Heart left ventricle (tissue), 16 donors: ENCODE measurements around the gene PDAP1. TPM values are rescaled to one million over a fixed set of nuclear protein-coding genes. Genes with fewer than 3 reads are reported as not detected.
A peak's percentile ranks its signal among the peaks of the same experiment; 100 is the strongest.

ENCODE experiments used
- ATAC-seq, 4 donors: fragments of 200-7000 bp; cut with Tn5 transposase; one replicate each; pipeline ENCODE4 v1.9.1; 2020 to 2022; ENCODE audit warnings: moderate library complexity in 4 of 4, mild to moderate bottlenecking in 3 of 4, moderate number of reproducible peaks in 1 of 4
- DNase-seq, 5 donors: peaks; one replicate each; pipeline ENCODE4 v3.0.0-alpha.2; 2020
- H3K27ac ChIP-seq, 12 donors: fragments of 200-600 bp; sonication (generic) in 4 of 12; one replicate each; pipeline versions ENCODE4 v1.5.0 to v1.8.0; 2016 to 2022; ENCODE audit warnings: mild to moderate bottlenecking in 2 of 12
- H3K27me3 ChIP-seq, 9 donors: fragments of 200-600 bp; sonication (generic) in 2 of 9; one replicate each; pipeline versions ENCODE4 v1.5.1 to v1.8.0; 2016 to 2022; ENCODE audit warnings: mild to moderate bottlenecking in 3 of 9
- H3K36me3 ChIP-seq, 9 donors: fragments of 200-600 bp; sonication (generic) in 2 of 9; one replicate each; pipeline versions ENCODE4 v1.5.0 to v1.8.0; 2018 to 2022; ENCODE audit warnings: mild to moderate bottlenecking in 2 of 9
- H3K4me1 ChIP-seq, 12 donors: fragments of 200-600 bp; sonication (generic) in 4 of 12; one replicate each; pipeline versions ENCODE4 v1.5.0 to v1.8.0; 2016 to 2022; ENCODE audit warnings: mild to moderate bottlenecking in 3 of 12
- H3K4me3 ChIP-seq, 12 donors: fragments of 200-600 bp; sonication (generic) in 4 of 12; one replicate each; pipeline versions ENCODE4 v1.5.0 to v1.8.0; 2017 to 2022; ENCODE audit warnings: mild to moderate bottlenecking in 9 of 12, moderate library complexity in 4 of 12
- H3K9me3 ChIP-seq, 12 donors: fragments of 200-600 bp; sonication (generic) in 4 of 12; one replicate each; pipeline versions ENCODE4 v1.5.0 to v1.8.0; 2016 to 2022; ENCODE audit warnings: mild to moderate bottlenecking in 1 of 12
- POLR2A ChIP-seq, 2 donors: fragments of 450-650 bp; IDR thresholded peaks; one replicate each; pipeline ENCODE4 v1.6.1; 2017; ENCODE audit warnings: antibody characterized with exemption in 2 of 2, mild to moderate bottlenecking in 2 of 2, moderate library complexity in 2 of 2
- WGBS, 4 donors: extraction: QIAGEN DNeasy Blood & Tissue Kit in 2 of 4; methylation state at CpG; one replicate each; pipeline versions ENCODE4 v1.1.5 to v1.1.7; 2013 to 2018; 5-methylcytosine and 5-hydroxymethylcytosine counted together
- intact Hi-C, 10 donors: fragments of 100-400 bp; cut with DNase I; formaldehyde crosslinking; loops; one replicate each; pipeline versions ENCODE4 v1.11.1 to v1.14.2; 2022
- polyA plus RNA-seq, 2 donors: library from polyadenylated mRNA; stranded (reverse); fragments of 200-250 nt; gene quantifications; one replicate each; pipeline ENCODE4 v1.2.3, GENCODE V29; 2013
- total RNA-seq, 9 donors: library from RNA; depleted of rRNA in 2 of 9; stranded (reverse); fragments of >200 nt in 2 of 9; fragmentation: NEBNext Ultra II Directional in 3 of 9; extraction: Animal tissue kit (Norgen Biotek cat#: 25700) in 3 of 9; gene quantifications; one replicate each; pipeline versions ENCODE4 v1.1.0 to v1.2.4, GENCODE V29; 2016 to 2023
- TF ChIP-seq, protein P1 (sequence below), 12 donors: fragments of 200-600 bp; sonication (generic) in 4 of 12; IDR thresholded peaks; one replicate each; pipeline versions ENCODE4 v1.5.0 to v1.8.0; 2018 to 2022; ENCODE audit warnings: antibody characterized with exemption in 12 of 12, mild to moderate bottlenecking in 5 of 12
- donor health status: ischemic (EF 13 %, LVEDD 7.1; RV severe dilation, severe dysfunction).
- donor health status: healthy with polysubstance abuse.
- donor health status: DM: no; HTN: yes; CAD: no.
- donor health status: DM: no; HTN: no; CAD: no.
- donor health status: ischemic (EF 25% LVEDD 6.9; RV normal size, moderate dysfunction).
- donor health status: ischemic (EF 25% LVEDD 5.7; RV mildly dilated, moderate dysfunction).
- donor health status: healthy.
- donor health status: DM: yes; HTN: yes; CAD: no.
- donor health status: ischemic (EF 35%, LVEDD 5.7; RV mildly dilated, moderate dysfunction).
- donor health status: nonischemic (EF 11% LVEDD 7.7; RV severe dilation, severe dysfunction).
- donor health status: DM: yes; HTN: yes; CAD: no.
- donor health status: PGD.
- donor health status: ischemic (EF 29% LVEDD 5.4; RV normal size, mild dysfunction).
- donor health status: nonischemic (EF 23%, LVEDD 6.1; RV moderate dilation, normal function).

Gene PDAP1
- total and polyA plus RNA-seq, 11 donors = 88.7 to 309 (median 102) TPM

- ATAC-seq (no peak), DNase-seq (no peak)
- intact Hi-C loops = no loop called here
- Histone ChIP-seq H3K9me3 (no peaks in the 10 kb centered on the region), H3K4me3 (no peak overlapping the region), H3K27ac (no peak overlapping the region), H3K36me3 (peaks cover 0 to 92% (median 55%) of the 10 kb centered on the region in 9 donors), H3K27me3 (no peaks in the 10 kb centered on the region), H3K4me1 (peaks cover 0 to 27% (median 3%) of the 10 kb centered on the region in 12 donors)
- TF ChIP-seq, protein P1, sequence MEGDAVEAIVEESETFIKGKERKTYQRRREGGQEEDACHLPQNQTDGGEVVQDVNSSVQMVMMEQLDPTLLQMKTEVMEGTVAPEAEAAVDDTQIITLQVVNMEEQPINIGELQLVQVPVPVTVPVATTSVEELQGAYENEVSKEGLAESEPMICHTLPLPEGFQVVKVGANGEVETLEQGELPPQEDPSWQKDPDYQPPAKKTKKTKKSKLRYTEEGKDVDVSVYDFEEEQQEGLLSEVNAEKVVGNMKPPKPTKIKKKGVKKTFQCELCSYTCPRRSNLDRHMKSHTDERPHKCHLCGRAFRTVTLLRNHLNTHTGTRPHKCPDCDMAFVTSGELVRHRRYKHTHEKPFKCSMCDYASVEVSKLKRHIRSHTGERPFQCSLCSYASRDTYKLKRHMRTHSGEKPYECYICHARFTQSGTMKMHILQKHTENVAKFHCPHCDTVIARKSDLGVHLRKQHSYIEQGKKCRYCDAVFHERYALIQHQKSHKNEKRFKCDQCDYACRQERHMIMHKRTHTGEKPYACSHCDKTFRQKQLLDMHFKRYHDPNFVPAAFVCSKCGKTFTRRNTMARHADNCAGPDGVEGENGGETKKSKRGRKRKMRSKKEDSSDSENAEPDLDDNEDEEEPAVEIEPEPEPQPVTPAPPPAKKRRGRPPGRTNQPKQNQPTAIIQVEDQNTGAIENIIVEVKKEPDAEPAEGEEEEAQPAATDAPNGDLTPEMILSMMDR (IDR thresholded peaks at IDR 0.05) = peak in 8 of 12 donors; percentile 10 to 40 (median 20)
- TF ChIP-seq POLR2A (IDR thresholded peaks at IDR 0.05) = no peak
- WGBS, 4 donors = 89 to 95% (median 93%) methylated on average over 9 of the region's 9 CpGs
These were observed 21.7 kb downstream of the PDAP1 start for GRCh38 chr7:99386584-99387238.

GRCh38 chr7:99385564-99385963, 22.8 kb downstream of the PDAP1 start:
- intact Hi-C loops = no loop called here
- ATAC-seq = no peak
- DNase-seq = no peak
- Histone ChIP-seq H3K9me3 (no peaks in the 10 kb centered on the region), H3K4me3 (no peak overlapping the region), H3K27me3 (no peaks in the 10 kb centered on the region), H3K4me1 (peaks cover 0 to 38% (median 13%) of the 10 kb centered on the region in 12 donors), H3K27ac (peak overlapping the region in 1 of 12 donors; percentile 8), H3K36me3 (peaks cover 0 to 86% (median 46%) of the 10 kb centered on the region in 9 donors)
- 69 to 86% (median 82%) methylated on average over 3 to 8 of the region's 8 CpGs for WGBS, 4 donors
- TF ChIP-seq POLR2A (IDR thresholded peaks at IDR 0.05) = no peak
- TF ChIP-seq, protein P1 (IDR thresholded peaks at IDR 0.05) = no peak

- no peak for DNase-seq
- peaks cover 0 to 76% (median 35%) of the 10 kb centered on the region in 9 donors for H3K36me3 ChIP-seq
- WGBS, 4 donors = 88 to 93% (median 90%) methylated on average over 4 of the region's 4 CpGs
- no peak overlapping the region for H3K27ac ChIP-seq
- H3K4me3 ChIP-seq = no peak overlapping the region
- ATAC-seq = no peak
- intact Hi-C loops = no loop called here
- no peaks in the 10 kb centered on the region for H3K27me3 ChIP-seq
- TF ChIP-seq, protein P1 (IDR thresholded peaks at IDR 0.05) = no peak
- TF ChIP-seq POLR2A (IDR thresholded peaks at IDR 0.05) = no peak
- no peaks in the 10 kb centered on the region for H3K9me3 ChIP-seq
- H3K4me1 ChIP-seq = peaks cover 0 to 49% (median 23%) of the 10 kb centered on the region in 12 donors
These were observed 23.9 kb downstream of the PDAP1 start for GRCh38 chr7:99384523-99384922.

GRCh38 chr7:99383791-99384370, 24.5 kb downstream of the PDAP1 start:
- Histone ChIP-seq H3K27me3 (no peaks in the 10 kb centered on the region), H3K4me3 (no peak overlapping the region), H3K36me3 (peaks cover 0 to 69% (median 29%) of the 10 kb centered on the region in 9 donors), H3K27ac (no peak overlapping the region), H3K4me1 (peaks cover 0 to 55% (median 28%) of the 10 kb centered on the region in 12 donors), H3K9me3 (no peaks in the 10 kb centered on the region)
- ATAC-seq = no peak
- no peak for DNase-seq
- intact Hi-C loops = no loop called here
- WGBS, 4 donors = 92 to 94% (median 93%) methylated on average over 13 of the region's 13 CpGs
- TF ChIP-seq, protein P1 (IDR thresholded peaks at IDR 0.05) = no peak
- TF ChIP-seq POLR2A (IDR thresholded peaks at IDR 0.05) = no peak
